ENCODE results near the gene IGFALS.

DNA sequence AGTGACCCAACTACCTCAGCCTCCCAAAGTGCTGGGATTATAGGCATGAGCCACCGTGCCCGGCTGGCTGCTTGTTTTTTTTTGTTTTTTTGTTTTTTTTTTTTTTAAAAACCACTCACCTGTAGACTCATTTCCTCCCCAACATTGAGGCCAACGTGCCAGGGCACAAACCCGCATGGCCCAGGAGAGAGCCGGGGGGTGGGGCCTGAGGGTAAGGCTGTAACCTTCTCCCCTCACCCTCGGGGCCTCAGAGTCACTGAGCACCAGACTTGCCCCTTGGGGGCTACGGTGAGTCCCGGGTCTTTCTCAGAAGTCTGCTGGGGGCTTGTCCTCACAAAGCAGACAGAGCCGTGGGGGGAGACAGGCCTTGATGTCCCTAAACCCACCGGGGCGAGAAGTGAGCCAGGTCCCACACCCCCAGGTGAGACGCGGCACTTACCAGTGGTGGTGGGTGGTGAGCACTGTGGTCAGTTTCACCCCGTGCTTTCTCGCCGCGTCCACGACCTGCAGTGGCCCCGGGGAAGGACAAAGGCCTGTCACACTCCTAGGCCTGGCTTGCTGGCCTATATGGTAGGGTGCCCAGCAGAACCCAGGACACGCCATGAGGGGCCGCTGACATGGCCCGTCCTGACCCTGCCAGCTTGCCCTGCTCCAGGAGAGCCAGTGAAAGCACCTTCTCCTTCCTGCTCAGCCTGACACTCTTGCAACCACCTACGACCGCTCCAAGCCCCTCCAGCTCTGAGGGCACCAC lies 28.5 kb upstream of the IGFALS start:
- TF ChIP-seq, protein P1, sequence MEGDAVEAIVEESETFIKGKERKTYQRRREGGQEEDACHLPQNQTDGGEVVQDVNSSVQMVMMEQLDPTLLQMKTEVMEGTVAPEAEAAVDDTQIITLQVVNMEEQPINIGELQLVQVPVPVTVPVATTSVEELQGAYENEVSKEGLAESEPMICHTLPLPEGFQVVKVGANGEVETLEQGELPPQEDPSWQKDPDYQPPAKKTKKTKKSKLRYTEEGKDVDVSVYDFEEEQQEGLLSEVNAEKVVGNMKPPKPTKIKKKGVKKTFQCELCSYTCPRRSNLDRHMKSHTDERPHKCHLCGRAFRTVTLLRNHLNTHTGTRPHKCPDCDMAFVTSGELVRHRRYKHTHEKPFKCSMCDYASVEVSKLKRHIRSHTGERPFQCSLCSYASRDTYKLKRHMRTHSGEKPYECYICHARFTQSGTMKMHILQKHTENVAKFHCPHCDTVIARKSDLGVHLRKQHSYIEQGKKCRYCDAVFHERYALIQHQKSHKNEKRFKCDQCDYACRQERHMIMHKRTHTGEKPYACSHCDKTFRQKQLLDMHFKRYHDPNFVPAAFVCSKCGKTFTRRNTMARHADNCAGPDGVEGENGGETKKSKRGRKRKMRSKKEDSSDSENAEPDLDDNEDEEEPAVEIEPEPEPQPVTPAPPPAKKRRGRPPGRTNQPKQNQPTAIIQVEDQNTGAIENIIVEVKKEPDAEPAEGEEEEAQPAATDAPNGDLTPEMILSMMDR (IDR thresholded peaks at IDR 0.05; ENCODE audit: low read length), result no peak
- TF ChIP-seq EZH2 (optimal IDR thresholded peaks at IDR 0.05; ENCODE audit: low read depth, low read length), result no peak

Data from MM.1S (cell line).